GM21515 (cell line): ENCODE measurements around the gene COG7.
"Not testable (repeated sequence)": the region's sequence is repeated elsewhere in the genome, so short reads cannot be mapped to it uniquely, and the experiment has no call there.

Experiments used
- ATAC-seq: cut with Tn5 transposase; IDR thresholded peaks from one replicate; pipeline ENCODE4 v1.9.1; 2021; ENCODE audit not compliant: unreplicated experiment

The COG7 gene

DNA sequence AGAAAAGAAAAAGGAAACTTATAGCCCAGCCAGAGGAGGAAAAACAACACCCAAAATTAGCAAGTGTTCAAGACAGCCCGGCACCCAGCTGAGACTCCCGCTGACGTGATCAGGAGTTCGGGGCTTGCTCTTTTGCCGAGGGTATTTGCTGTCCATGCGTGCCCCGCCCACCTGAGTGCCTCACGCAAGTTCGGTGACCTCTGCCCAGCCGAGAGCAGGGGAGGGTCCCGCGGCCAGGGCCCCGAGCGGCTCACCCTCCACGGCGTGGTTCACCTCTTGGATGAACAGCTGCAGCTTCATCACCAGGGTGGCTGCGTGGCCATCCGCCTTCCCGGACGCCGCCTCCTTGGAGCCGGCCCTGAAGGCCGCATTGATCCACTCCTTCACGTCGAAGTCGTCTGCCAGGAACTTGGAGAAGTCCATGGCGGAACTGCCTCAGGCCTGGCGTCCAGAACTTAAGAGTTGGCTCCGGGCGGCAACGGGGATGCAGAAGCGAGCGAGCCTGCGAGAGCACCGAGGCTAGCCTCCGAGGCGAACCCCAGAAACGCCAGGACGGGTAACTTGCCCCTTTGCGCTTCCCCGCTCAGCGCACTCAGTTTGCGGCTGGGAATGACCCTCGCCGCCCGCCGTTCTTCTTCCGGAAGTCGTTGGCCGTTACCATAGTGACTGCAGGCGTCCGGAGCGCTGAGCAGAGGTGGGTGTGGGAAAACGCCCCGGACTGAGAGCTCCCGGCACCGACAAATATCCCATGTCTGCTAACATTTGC is at the start of gene COG7:
COG7 (minus strand) TSS at position 618 of the 766 bp plus-strand sequence; CDS start at position 423, 195 bp downstream.
- ATAC-seq, result peak; percentile 85

GRCh38 chr16:23502466-23502865 is 49.5 kb upstream of the COG7 start:
- ATAC-seq, result no peak

- ATAC-seq, result no peak
These were observed 48.3 kb upstream of the COG7 start for GRCh38 chr16:23501291-23501690.

GRCh38 chr16:23500862-23501225 is 47.9 kb upstream of the COG7 start:
- ATAC-seq, result no peak

GRCh38 chr16:23500212-23500861 is 47.3 kb upstream of the COG7 start:
- no peak for ATAC-seq

GRCh38 chr16:23499801-23500200 is 46.8 kb upstream of the COG7 start:
- ATAC-seq, result no peak

DNA sequence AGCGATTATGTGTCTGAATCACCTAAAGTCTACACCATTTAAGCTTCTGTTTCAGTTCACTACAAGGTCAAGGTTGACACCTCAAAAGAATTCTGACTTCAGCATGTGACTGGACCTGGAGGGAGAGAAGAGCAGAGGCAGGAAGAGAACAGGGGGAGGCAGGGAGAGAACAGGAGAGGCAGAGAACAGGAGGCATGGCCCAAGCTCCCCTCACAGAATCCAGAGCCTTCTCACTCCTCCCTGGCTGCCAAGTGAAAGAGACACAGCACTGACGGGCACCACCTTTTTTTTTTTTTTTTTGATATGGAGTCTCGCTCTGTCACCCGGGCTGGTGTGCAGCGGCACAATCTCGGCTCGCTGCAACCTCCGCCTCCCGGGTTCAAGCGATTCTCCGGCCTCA is 45.9 kb upstream of the COG7 start:
- ATAC-seq, result no peak

GRCh38 chr16:23497543-23497868 is 44.5 kb upstream of the COG7 start:
- no peak for ATAC-seq

DNA sequence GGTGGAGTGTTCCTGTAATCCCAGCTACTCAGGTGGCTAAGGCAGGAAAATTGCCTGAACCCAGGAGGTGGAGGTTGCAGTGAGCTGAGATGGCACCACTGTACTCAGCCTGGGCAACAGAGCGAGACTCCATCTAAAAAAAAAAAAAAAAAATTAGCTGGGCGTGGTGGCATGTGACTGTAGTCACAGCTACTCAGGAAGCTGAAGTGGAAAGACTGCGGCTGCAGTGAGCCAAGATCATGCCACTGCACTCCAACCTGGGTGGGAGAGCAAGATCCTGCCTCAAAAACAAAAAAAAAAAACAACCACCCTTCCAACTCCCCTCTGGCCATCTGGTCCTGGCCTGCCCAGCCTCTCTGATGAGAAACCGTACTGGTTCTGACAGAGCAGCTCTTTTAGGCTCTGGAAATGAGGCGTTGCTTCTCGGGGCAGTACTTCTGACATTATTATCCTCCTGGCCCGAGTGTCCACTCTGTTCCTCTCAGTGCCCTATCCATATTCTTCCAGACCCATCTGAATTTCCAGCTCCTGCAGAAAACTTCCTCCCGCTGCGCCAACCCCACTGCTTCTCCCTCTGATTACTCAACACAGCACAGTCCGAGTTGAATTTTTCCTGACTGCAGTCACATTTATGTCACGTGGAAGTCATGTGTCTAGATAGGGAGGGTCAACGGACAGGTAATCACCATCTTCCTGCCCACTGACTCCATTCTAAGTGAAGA is 44.0 kb upstream of the COG7 start:
- ATAC-seq, result no peak

DNA sequence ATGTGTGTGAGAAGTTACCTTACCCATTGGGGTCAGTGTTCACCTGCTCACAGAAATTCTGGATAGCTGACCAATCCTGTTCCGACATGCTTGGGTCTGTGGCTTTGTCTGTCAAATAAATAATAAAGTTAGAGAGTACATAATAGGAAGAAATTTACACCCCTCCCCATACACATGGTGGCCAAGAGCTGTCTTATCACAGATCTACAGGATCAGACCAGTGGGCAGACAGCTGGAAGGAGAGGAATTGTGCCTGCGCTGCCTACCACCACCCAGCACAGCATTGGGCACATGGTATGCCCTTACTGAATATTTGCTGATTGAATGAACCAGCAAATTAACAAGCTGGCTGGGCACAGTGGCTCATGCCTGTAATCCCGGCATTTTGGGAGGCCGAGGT is 42.7 kb upstream of the COG7 start:
- ATAC-seq, result no peak

- ATAC-seq, result no peak
These were observed 41.2 kb upstream of the COG7 start for GRCh38 chr16:23494188-23494587.

DNA sequence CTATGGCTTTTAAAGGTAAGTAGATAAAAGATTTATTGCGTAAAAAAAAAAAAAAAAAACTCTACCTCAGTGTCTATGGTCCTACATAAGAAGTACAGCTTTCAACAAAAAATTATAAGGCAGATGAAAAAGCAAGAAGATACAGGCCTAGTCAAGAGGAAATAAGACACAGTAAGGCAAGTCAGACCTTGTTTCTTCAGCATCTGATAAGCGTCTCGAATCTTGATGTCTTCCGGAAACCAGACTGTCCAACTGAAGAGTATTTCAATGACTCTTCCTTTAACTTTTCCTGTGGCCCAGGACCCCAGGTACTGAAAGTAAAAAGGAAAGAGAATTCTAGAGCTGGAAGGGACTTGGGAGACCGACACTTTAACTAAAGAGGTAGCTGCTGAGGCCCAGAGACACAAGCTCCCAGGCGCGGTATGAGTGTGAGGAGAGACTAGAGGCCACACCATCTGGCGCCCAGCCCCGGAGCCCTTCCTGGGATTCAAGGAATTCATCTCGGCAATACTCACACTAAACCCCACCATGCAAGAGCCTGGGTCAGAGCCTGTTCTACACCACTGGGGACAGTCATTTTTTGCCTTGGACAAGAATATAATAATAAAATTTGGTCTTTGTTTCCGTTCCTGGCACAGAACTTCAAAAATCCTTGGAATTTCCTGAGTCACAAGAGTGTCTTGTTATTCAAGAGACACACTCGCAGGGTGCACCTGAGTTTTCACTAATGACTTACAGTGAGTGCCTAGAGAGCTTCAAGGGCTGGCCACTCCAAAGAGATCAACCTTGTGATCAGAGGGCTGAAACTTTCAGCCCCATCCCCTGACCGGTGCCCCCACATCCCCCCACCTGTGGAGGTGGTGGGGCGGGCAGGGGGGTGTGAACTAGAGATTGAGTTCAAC is 38.8 kb upstream of the COG7 start:
- ATAC-seq, result no peak

- no peak for ATAC-seq
These were observed 33.5 kb upstream of the COG7 start for GRCh38 chr16:23486480-23486879.

DNA sequence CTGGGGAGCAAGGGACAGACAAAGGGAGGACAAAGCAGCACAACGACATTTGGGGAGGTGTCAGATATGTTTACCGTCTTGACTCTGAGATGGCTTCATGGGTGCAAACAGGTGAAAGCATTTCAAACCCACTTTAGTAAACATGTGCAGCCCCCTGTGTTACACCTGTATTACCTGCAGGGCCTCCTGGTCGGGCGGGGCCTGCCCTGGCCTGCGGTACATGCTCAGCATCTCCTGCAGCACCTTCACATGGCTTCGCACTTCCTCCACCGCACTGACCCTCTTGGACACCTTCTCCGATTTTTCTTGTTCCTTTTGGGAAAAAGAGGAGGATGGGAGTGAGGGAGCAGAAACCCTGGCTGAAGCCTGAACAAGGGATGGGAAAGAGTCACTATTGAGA is 32.9 kb upstream of the COG7 start:
- ATAC-seq, result no peak

- no peak for ATAC-seq
These were observed 32.2 kb upstream of the COG7 start for GRCh38 chr16:23485257-23485614.

- no peak for ATAC-seq
These were observed 31.7 kb upstream of the COG7 start for GRCh38 chr16:23484510-23485256.

DNA sequence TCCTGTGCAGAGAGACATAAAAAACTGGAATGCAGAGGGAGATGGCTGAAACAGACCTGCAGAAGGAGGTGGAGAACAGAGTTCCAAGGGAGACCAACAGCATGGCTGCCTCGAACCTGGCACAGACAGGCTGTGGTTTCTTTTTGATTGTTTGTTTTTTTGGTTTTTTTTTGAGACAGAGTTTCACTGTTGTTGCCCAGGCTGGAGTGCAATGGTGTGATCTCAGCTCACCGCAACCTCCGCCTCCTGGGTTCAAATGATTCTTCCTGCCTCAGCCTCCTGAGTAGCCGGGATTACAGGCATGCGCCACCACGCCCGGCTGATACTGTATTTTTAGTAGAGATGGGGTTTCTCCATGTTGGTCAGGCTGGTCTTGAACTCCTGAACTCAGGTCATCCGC is 30.5 kb upstream of the COG7 start:
- not testable (repeated sequence) for ATAC-seq

- ATAC-seq, result no peak
These were observed 29.8 kb upstream of the COG7 start for GRCh38 chr16:23482778-23483177.

- ATAC-seq, result no peak
These were observed 27.3 kb upstream of the COG7 start for GRCh38 chr16:23480257-23480656.

- ATAC-seq, result no peak
These were observed 26.1 kb upstream of the COG7 start for GRCh38 chr16:23479138-23479537.

DNA sequence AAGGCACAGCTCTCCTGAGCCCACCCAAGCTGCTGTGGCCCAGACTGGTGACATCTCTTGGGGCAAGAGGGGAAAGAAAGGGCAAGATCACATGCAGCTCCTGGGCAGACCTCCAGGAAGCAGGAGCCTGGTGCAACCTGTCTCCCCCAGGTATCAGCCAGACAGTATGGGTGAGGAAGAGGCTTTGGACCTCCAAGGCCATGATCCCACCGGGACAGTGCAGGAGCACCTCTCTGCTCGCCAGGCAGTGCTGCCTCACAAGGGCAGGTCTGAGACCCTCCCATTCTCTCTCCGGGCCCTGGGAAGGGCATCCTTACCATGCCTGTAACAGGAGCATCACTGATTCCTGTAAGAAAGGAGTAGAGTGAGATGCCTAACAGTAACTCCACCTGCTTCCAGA is 25.6 kb upstream of the COG7 start:
- no peak for ATAC-seq
